ENCODE results near the gene COL4A5.

GRCh38 chrX:108734426-108734825 is 294.8 kb downstream of the COL4A5 start:
- TF ChIP-seq POLR2A (IDR thresholded peaks at IDR 0.05) (no peak), CTCF (IDR thresholded peaks at IDR 0.05) (no peak)

Measured in esophagus squamous epithelium (tissue), 4 donors.